Adrenal gland (tissue), 5 donors: ENCODE data around the gene KRTAP4-4.

Experiments
- POLR2A ChIP-seq, 2 donors: fragments of 450-650 bp; IDR thresholded peaks; one replicate each; pipeline ENCODE4 v1.6.1; 2017; ENCODE audit warnings: antibody characterized with exemption in 2 of 2, mild to moderate bottlenecking in 2 of 2, moderate library complexity in 1 of 2
- TF ChIP-seq, protein P1 (sequence below), 6 experiments: fragments of 450-650 bp in 4 of 6; fragments of 200-600 bp in 2 of 6; sonication (generic) in 1 of 6; IDR thresholded peaks; 1 replicate in 5 of 6; 2 replicates in 1 of 6; pipeline versions ENCODE4 v1.5.1 to v1.8.0; 2016 to 2021; ENCODE audit warnings: antibody characterized with exemption in 6 of 6, mild to moderate bottlenecking in 2 of 6, moderate library complexity in 1 of 6
- donor health status: DM: no; HTN: no; CAD: no.

DNA sequence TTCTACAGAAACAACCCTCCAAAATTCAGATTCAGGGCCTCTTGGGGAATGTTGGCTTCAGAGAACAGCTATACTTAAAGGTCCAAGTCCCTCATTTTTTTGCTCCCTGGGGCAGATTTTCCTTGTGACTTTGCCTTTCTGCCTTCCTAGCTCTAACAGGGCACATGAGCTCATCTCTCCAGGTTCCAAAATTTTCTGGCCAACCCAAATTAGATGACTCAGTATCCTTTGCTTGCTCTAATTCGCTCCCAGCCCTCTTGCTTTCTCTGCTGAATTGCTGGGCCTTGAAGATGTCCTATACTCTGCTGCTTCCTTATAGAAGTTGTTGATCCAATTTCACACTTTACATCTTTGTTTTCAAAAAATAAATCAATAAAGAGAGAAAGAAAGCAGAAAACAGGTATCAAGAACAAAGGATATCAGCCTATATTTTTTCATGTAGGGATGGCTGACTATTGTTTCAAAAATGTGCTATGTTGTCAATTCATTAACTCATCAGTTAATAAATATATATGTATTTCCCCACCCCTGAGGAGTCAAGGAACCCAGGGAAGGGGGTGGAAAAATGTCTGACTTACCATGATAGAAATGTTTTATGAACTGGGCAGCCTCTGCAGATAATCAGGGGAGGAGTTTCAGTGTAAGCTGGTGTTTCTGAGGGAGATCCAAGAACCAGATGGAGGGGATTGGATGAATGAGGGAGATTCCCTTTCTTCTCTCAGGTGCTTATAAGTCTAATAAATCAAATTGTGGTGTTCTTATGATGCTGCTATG lies 18.5 kb upstream of the KRTAP4-4 start:
- TF ChIP-seq, protein P1, sequence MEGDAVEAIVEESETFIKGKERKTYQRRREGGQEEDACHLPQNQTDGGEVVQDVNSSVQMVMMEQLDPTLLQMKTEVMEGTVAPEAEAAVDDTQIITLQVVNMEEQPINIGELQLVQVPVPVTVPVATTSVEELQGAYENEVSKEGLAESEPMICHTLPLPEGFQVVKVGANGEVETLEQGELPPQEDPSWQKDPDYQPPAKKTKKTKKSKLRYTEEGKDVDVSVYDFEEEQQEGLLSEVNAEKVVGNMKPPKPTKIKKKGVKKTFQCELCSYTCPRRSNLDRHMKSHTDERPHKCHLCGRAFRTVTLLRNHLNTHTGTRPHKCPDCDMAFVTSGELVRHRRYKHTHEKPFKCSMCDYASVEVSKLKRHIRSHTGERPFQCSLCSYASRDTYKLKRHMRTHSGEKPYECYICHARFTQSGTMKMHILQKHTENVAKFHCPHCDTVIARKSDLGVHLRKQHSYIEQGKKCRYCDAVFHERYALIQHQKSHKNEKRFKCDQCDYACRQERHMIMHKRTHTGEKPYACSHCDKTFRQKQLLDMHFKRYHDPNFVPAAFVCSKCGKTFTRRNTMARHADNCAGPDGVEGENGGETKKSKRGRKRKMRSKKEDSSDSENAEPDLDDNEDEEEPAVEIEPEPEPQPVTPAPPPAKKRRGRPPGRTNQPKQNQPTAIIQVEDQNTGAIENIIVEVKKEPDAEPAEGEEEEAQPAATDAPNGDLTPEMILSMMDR (IDR thresholded peaks at IDR 0.05), result no peak
- no peak for TF ChIP-seq POLR2A (IDR thresholded peaks at IDR 0.05)
